ENCODE measurements around the gene EIF2S1. TPM values are rescaled to one million over a fixed set of nuclear protein-coding genes. Genes with fewer than 3 reads are reported as not detected.

EIF2S1 gene
- total and polyA plus RNA-seq, 2 experiments from 2014 or later: 121 to 170 TPM

- TF ChIP-seq ZNF462 (CRISPR knock-in tag; IDR thresholded peaks at IDR 0.05) (no peak), NANOG (IDR thresholded peaks at IDR 0.05; ENCODE audit: borderline replicate concordance) (no peak), ZNF331 (CRISPR knock-in tag; IDR thresholded peaks at IDR 0.05; ENCODE audit: low read depth) (no peak)
Measured at GRCh38 chr14:67311868-67312267, 48.3 kb upstream of the EIF2S1 start (continued).

- H3K4me3 ChIP-seq: no peak overlapping the region
- no peaks in the 10 kb centered on the region for H3F3A ChIP-seq (replicated peaks; ENCODE audit: low read depth)
- no peaks in the 10 kb centered on the region for H3K27me3 ChIP-seq (ENCODE audit: insufficient read depth)
- no peaks in the 10 kb centered on the region for H4K20me1 ChIP-seq (replicated peaks; ENCODE audit: insufficient read depth)
- H3K36me3 Mint-ChIP-seq (ENCODE audit: low read depth): no peaks in the 10 kb centered on the region
- no peaks in the 10 kb centered on the region for H3K79me2 ChIP-seq (replicated peaks; ENCODE audit: insufficient read depth)
- H2AFZ ChIP-seq: no peak overlapping the region
- H3K27ac ChIP-seq (ENCODE audit: low read depth): no peak overlapping the region
- ATAC-seq (no peak), DNase-seq (ENCODE audit: low spot score) (no peak)
- H3K9me2 ChIP-seq (ENCODE audit: insufficient read depth): no peaks in the 10 kb centered on the region
- H3K9me3 Mint-ChIP-seq: no peaks in the 10 kb centered on the region
- H3K4me1 ChIP-seq (ENCODE audit: insufficient read depth): no peaks in the 10 kb centered on the region
- no peaks in the 10 kb centered on the region for H3K36me3 ChIP-seq (ENCODE audit: insufficient read depth)
- peaks cover 5% of the 10 kb centered on the region for H3K27me3 Mint-ChIP-seq (ENCODE audit: insufficient read depth, low read depth, poor library complexity)
- no peak overlapping the region for H3K27ac Mint-ChIP-seq
- no peak overlapping the region for H3K4me3 Mint-ChIP-seq
- no peaks in the 10 kb centered on the region for H3K4me1 Mint-ChIP-seq
- no peak overlapping the region for H3K4me2 ChIP-seq
- TF ChIP-seq, protein P1, sequence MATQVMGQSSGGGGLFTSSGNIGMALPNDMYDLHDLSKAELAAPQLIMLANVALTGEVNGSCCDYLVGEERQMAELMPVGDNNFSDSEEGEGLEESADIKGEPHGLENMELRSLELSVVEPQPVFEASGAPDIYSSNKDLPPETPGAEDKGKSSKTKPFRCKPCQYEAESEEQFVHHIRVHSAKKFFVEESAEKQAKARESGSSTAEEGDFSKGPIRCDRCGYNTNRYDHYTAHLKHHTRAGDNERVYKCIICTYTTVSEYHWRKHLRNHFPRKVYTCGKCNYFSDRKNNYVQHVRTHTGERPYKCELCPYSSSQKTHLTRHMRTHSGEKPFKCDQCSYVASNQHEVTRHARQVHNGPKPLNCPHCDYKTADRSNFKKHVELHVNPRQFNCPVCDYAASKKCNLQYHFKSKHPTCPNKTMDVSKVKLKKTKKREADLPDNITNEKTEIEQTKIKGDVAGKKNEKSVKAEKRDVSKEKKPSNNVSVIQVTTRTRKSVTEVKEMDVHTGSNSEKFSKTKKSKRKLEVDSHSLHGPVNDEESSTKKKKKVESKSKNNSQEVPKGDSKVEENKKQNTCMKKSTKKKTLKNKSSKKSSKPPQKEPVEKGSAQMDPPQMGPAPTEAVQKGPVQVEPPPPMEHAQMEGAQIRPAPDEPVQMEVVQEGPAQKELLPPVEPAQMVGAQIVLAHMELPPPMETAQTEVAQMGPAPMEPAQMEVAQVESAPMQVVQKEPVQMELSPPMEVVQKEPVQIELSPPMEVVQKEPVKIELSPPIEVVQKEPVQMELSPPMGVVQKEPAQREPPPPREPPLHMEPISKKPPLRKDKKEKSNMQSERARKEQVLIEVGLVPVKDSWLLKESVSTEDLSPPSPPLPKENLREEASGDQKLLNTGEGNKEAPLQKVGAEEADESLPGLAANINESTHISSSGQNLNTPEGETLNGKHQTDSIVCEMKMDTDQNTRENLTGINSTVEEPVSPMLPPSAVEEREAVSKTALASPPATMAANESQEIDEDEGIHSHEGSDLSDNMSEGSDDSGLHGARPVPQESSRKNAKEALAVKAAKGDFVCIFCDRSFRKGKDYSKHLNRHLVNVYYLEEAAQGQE (IDR thresholded peaks at IDR 0.05; ENCODE audit: unreplicated experiment): no peak
- TF ChIP-seq ETS1 (IDR thresholded peaks at IDR 0.05) (no peak), STAT1 (IDR thresholded peaks at IDR 0.05; ENCODE audit: unreplicated experiment) (no peak)
Measured at GRCh38 chr14:67313153-67313552, 47.0 kb upstream of the EIF2S1 start.

All from GM23338 (cell line).